ENCODE results near the gene FNDC10. TPM values are rescaled to one million over a fixed set of nuclear protein-coding genes. Genes with fewer than 3 reads are reported as not detected.

The FNDC10 gene
- total RNA-seq, 1 experiment from 2014 or later, result 1.2 TPM

- no peak for DNase-seq (ENCODE audit: low spot score)
- in situ Hi-C loops (cut with HindIII; ENCODE audit: low sequenced_read_pairs), result no loop called here
These were observed 29.7 kb upstream of the FNDC10 start for GRCh38 chr1:1629430-1630190.

GRCh38 chr1:1628754-1629429 is 29.0 kb upstream of the FNDC10 start:
- DNase-seq (ENCODE audit: low spot score), result no peak
- in situ Hi-C loops (cut with HindIII; ENCODE audit: low sequenced_read_pairs), result no loop called here

- no peak for DNase-seq (ENCODE audit: low spot score)
- in situ Hi-C loops (cut with HindIII; ENCODE audit: low sequenced_read_pairs), result no loop called here
These were observed 28.2 kb upstream of the FNDC10 start for GRCh38 chr1:1627829-1628753.

- DNase-seq (ENCODE audit: low spot score), result no peak
- in situ Hi-C loops (cut with HindIII; ENCODE audit: low sequenced_read_pairs), result no loop called here
These were observed 27.4 kb upstream of the FNDC10 start for GRCh38 chr1:1627261-1627828.

- in situ Hi-C loops (cut with HindIII; ENCODE audit: low sequenced_read_pairs), result no loop called here
- no peak for DNase-seq (ENCODE audit: low spot score)
These were observed 26.5 kb upstream of the FNDC10 start for GRCh38 chr1:1626207-1627141.

DNA sequence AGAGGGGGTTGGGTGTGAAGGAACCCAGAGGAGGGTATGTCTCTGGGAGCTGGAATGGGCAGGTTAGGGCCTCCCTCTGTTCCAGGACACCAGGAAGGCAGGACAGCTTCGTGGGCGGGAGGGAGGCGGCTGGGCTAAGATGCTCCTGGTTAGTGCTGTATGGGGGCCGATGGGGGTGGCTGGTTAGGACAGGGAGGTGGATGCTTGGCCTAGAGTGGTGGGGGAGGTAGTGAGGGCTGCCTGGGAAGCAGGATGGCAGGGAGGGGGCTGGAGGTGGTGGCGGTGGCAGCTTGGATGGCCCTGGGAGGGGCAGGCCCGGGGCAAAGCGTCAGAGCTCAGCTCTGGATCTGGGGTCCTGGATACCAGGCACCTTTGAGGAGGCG is 25.9 kb upstream of the FNDC10 start:
- DNase-seq (ENCODE audit: low spot score), result no peak
- in situ Hi-C loops (cut with HindIII; ENCODE audit: low sequenced_read_pairs), result no loop called here

DNA sequence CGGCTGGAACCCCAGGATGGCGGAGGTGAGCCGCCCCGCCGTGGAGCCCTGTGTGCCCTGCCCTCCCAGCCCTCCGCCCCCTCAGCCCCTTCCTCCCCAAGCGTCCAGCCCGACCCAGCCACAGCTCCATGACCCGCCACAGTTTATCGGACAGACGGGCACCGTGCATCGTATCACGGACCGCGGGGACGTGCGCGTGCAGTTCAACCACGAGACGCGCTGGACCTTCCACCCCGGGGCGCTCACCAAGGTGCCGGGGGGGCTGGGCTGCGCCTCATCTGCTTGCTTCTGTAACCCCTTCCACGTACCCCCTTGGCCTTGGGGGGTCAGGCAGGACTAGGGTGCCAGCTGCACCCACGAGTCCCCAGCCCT is 25.5 kb upstream of the FNDC10 start:
- in situ Hi-C loops (cut with HindIII; ENCODE audit: low sequenced_read_pairs), result no loop called here
- no peak for DNase-seq (ENCODE audit: low spot score)

DNA sequence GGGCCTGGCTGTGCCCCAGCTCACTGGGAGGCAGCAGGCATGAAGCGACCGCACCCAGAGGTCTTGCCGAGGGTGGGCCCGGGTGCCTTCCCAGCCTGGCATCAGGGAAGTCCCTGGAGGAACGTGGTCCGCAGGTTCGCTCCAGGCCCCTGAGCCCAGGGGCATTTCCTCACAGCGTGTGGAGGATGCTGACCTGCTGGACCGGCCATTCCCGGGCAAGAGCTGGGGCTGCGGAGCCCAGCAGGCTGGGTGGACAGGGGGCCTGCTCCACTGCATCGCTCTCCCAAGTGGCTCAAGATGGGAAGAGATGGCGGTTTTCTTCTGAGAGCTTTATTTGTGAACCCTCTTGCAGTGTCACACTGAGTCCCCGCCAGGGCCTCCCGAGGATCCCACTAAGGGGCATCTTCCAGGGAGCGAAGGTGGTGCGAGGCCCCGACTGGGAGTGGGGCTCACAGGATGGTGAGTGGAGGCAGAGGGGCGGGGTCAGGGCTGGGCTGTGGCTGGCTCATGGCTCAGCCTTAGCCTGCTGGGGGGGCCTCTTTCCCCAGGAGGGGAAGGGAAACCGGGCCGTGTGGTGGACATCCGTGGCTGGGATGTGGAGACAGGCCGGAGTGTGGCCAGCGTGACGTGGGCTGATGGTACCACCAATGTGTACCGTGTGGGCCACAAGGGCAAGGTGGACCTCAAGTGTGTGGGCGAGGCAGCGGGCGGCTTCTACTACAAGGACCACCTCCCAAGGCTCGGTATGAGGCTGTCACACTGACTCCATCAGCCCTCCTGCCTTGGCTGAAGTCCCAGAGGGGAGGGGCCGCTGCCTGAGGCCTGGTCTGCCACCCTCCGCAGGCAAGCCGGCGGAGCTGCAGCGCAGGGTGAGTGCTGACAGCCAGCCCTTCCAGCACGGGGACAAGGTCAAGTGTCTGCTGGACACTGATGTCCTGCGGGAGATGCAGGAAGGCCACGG is 24.8 kb upstream of the FNDC10 start:
- in situ Hi-C loops (cut with HindIII; ENCODE audit: low sequenced_read_pairs), result no loop called here
- DNase-seq (ENCODE audit: low spot score), result no peak

DNA sequence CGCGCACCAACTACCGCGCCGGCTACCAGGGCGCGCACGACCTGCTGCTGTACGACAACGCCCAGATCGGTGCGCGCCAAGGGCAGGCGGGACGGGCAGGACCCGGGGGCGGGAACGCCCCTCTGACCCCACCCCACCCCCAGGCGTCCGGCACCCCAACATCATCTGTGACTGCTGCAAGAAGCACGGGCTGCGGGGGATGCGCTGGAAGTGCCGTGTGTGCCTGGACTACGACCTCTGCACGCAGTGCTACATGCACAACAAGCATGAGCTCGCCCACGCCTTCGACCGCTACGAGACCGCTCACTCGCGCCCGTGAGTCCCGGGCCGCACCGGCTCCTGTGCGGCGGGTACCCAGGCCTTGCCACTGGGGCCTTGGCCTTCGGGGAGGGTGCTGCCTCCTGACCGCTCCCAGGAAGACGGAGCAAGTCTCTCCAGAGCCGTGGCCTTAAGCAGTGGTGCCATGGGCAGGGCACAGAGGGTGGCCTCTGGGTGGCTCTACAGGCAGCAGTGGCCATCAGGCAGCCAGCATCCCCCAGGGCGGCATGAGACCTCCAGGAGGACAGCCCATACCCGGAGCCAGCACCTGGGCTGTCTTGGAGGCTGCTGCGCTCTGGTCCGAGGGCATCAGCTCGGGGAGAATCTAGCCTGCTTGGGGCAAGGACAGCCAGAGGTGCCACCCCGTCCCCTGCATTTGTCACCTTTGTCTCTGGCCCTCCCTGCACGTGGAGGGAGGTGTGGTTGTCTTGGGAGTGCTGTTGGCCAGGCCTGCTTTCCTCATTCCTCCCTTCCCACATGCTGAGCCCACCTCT is 23.9 kb upstream of the FNDC10 start:
- in situ Hi-C loops (cut with HindIII; ENCODE audit: low sequenced_read_pairs), result no loop called here

GRCh38 chr1:1623181-1623630 is 23.3 kb upstream of the FNDC10 start:
- DNase-seq (ENCODE audit: low spot score), result no peak
- in situ Hi-C loops (cut with HindIII; ENCODE audit: low sequenced_read_pairs), result no loop called here

More for the DNA sequence above, 23.9 kb upstream of the FNDC10 start:
- no peak for DNase-seq (ENCODE audit: low spot score)

DNA sequence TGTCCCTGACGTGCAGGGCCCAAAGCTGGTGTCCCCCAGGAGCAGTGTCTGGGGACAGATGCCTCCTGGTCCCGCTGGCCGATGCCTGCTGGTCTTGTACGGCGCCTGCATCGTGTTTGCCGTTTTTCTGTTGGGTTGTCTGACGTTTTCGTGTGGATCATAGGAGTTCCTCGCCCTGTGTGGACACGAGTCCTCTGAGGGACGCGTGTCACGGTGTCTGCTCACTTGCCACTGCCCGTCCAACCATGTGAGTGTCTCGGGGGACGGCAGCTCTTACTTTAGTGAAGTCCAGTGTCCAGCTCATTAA is 22.8 kb upstream of the FNDC10 start:
- in situ Hi-C loops (cut with HindIII; ENCODE audit: low sequenced_read_pairs), result no loop called here
- no peak for DNase-seq (ENCODE audit: low spot score)

GRCh38 chr1:1622010-1622787 is 22.3 kb upstream of the FNDC10 start:
- in situ Hi-C loops (cut with HindIII; ENCODE audit: low sequenced_read_pairs), result no loop called here
- DNase-seq (ENCODE audit: low spot score), result no peak

DNA sequence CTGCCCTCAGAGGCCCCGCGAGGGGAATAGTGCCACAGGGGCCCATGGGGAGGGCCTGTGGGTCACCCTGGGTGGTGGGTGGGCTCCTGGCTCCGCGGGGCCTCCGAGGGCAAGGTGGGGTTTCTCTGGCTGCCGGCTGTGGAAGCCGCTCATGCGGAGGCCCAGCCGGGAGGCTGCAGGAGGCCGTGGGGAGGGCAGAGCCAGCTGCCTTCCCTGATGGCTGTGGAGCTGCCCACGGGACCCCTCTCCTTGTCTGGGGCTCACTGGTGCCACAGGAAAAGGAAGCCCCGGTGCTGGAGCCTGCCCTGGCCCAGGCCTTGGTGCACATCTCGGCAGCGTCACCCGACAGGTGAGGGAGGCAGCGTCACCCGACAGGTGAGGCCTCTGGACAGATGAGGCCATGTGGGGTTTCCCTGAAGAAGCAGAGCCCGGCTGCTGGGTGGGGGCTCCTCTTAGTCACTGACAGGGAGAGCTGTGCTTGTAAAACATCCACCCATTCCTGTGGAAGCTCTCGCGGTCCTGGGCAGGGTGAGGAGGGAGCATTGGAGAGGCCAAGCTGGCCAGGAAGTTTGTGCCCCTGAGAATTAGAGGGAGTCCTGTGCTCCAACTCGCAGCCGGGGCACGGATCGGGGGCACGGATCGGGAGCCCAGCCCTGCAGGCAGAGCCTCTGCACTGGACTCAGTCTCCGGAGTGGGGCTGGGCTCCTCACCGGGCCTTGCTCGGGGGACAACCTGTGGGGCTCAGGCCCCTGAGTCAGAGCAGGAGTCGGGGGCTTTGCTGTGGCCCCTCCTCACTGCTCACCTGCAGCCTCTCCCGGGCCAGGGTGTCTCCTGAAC is 21.5 kb upstream of the FNDC10 start:
- DNase-seq (ENCODE audit: low spot score), result no peak
- in situ Hi-C loops (cut with HindIII; ENCODE audit: low sequenced_read_pairs), result no loop called here

DNA sequence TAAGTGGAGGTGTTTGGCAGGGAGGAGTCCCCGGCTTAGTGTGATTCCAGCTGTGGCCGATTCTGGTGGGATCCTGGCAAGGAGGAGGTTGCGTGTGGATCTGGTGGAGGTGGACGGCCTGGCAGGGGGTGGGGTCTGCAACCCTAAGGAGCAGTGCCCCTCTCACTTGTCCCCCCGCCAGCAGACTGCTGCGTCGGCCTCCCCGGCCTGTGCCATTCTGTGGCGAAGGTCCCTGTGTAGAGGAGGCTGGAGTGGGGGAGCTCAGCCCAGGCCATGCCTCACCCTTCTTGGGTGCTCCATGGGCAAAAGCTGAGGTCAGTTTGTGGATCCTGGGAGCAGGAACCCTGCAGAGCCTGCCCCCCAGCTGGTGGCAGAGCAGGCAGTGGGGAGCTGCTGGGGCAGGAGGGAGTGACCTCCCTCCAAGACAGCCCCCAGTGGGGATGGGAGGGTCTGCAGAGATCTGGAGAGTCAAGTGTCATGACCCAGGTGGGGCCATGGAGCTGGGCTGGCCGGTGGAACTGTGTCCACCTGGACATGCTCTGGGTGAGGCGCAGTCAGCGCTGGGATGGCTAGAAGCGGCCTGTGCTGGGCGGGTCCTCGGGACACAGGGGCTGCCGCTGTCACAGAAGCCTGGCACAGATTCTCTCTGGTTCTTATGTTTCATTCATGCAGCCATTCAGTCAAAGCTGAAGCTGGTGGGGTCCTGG is 20.7 kb upstream of the FNDC10 start:
- in situ Hi-C loops (cut with HindIII; ENCODE audit: low sequenced_read_pairs), result no loop called here
- DNase-seq (ENCODE audit: low spot score), result no peak

DNA sequence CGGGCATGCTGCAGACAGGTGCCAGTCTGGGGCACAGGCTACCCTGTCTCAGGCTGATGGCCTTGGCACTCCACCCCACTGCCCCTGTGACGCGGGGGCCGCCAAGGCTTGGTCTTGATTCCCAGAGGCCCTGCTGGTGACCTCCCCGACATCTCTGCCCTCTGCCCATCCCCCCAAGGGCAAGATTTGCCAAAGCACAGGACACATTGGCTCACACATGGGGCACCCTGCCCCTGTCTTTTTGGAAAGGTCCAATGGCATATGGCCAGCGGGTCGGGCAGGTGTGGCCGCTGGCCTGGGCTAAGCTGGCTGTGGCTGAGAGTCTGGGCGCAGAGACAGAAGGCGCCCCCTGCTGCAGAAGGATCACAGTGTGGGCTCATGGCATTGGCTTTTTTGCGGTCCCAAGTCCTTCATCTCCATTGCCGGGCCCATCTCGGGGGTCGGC is 20.0 kb upstream of the FNDC10 start:
- in situ Hi-C loops (cut with HindIII; ENCODE audit: low sequenced_read_pairs), result no loop called here
- no peak for DNase-seq (ENCODE audit: low spot score)
